Right kidney (tissue), 1 donor: Measurements from ENCODE around the gene TMOD3.
"Not testable (repeated sequence)": the region's sequence is repeated elsewhere in the genome, so short reads cannot be mapped to it uniquely, and the experiment has no call there.

ENCODE experiments used
- DNase-seq: peaks from one replicate; pipeline ENCODE4 v3.0.0-alpha.2; 2016

TMOD3 gene

GRCh38 chr15:51864408-51865056 lies 35.1 kb downstream of the TMOD3 start:
- no peak for DNase-seq

GRCh38 chr15:51865317-51865716 lies 35.9 kb downstream of the TMOD3 start:
- no peak for DNase-seq

GRCh38 chr15:51866161-51866560 lies 36.7 kb downstream of the TMOD3 start:
- no peak for DNase-seq

GRCh38 chr15:51866751-51867150 lies 37.3 kb downstream of the TMOD3 start:
- DNase-seq: no peak

GRCh38 chr15:51869060-51869421 lies 39.6 kb downstream of the TMOD3 start:
- no peak for DNase-seq

- no peak for DNase-seq
Observed at GRCh38 chr15:51870774-51871173, 41.3 kb downstream of the TMOD3 start.

- no peak for DNase-seq
Observed at GRCh38 chr15:51874751-51875644, 45.5 kb downstream of the TMOD3 start.

- no peak for DNase-seq
Observed at GRCh38 chr15:51876169-51876568, 46.7 kb downstream of the TMOD3 start.

GRCh38 chr15:51878446-51879386 lies 49.3 kb downstream of the TMOD3 start:
- DNase-seq: no peak

GRCh38 chr15:51879555-51879954 lies 50.1 kb downstream of the TMOD3 start:
- no peak for DNase-seq

- no peak for DNase-seq
Observed at GRCh38 chr15:51883271-51883837, 53.9 kb downstream of the TMOD3 start.

GRCh38 chr15:51884041-51884440 lies 54.6 kb downstream of the TMOD3 start:
- no peak for DNase-seq

- no peak for DNase-seq
Observed at GRCh38 chr15:51884517-51885236, 55.2 kb downstream of the TMOD3 start.

GRCh38 chr15:51885758-51886157 lies 56.3 kb downstream of the TMOD3 start:
- not testable (repeated sequence) for DNase-seq

- DNase-seq: no peak
Observed at GRCh38 chr15:51887887-51888592, 58.6 kb downstream of the TMOD3 start.

- DNase-seq: no peak
Observed at GRCh38 chr15:51888593-51889195, 59.2 kb downstream of the TMOD3 start.

GRCh38 chr15:51889486-51889885 lies 60.0 kb downstream of the TMOD3 start:
- DNase-seq: no peak

GRCh38 chr15:51904421-51904820 lies 75.0 kb downstream of the TMOD3 start:
- DNase-seq: no peak

- DNase-seq: no peak
Observed at GRCh38 chr15:51904931-51905330, 75.5 kb downstream of the TMOD3 start.

GRCh38 chr15:51907136-51907862 lies 77.8 kb downstream of the TMOD3 start:
- no peak for DNase-seq
